MM.1S (cell line): Measurements from ENCODE around the gene ACTBL2.

Source experiments
- DNase-seq: peaks from one replicate; pipeline ENCODE4 v3.0.0-alpha.2; 2015
- H2AFZ ChIP-seq: fragments of 300-600 bp; sonication (generic); 2 replicates; pipeline ENCODE4 v1.6.0; 2016; ENCODE audit warnings: antibody characterized with exemption, low read length
- H3F3A ChIP-seq: fragments of 300-600 bp; sonication (generic); 2 replicates; pipeline ENCODE4 v1.6.1; 2016; ENCODE audit warnings: mild to moderate bottlenecking, antibody characterized with exemption, low read length, moderate library complexity, mixed read lengths; ENCODE audit not compliant: insufficient read depth
- H3K27ac ChIP-seq: fragments of 300-600 bp; sonication (generic); 2 replicates; pipeline ENCODE4 v1.5.1; 2016; ENCODE audit warnings: mild to moderate bottlenecking, low read length
- H3K27me3 ChIP-seq: fragments of 300-600 bp; sonication (generic); replicated peaks from 2 replicates; pipeline ENCODE4 v1.6.0; 2016; ENCODE audit warnings: low read length; ENCODE audit not compliant: insufficient read depth
- H3K36me3 ChIP-seq: fragments of 300-600 bp; sonication (generic); replicated peaks from 2 replicates; pipeline ENCODE4 v1.6.1; 2016; ENCODE audit warnings: mild to moderate bottlenecking, low read length, mixed read lengths; ENCODE audit not compliant: insufficient read depth
- H3K4me1 ChIP-seq: fragments of 300-600 bp; sonication (generic); 2 replicates; pipeline ENCODE4 v1.6.1; 2016; ENCODE audit warnings: low read length, mixed read lengths
- H3K4me2 ChIP-seq: fragments of 300-600 bp; sonication (generic); 2 replicates; pipeline ENCODE4 v1.6.0; 2016; ENCODE audit warnings: low read depth, low read length
- H3K4me3 ChIP-seq: fragments of 300-600 bp; sonication (generic); 2 replicates; pipeline ENCODE4 v1.5.1; 2016; ENCODE audit warnings: low read length, mixed read lengths
- H3K79me2 ChIP-seq: fragments of 300-600 bp; sonication (generic); 2 replicates; pipeline ENCODE4 v1.6.1; 2016; ENCODE audit warnings: mixed run types, low read length, mixed read lengths
- H3K9ac ChIP-seq: fragments of 300-600 bp; sonication (generic); 2 replicates; pipeline ENCODE4 v1.6.1; 2016; ENCODE audit warnings: low read length, mixed read lengths
- H3K9me2 ChIP-seq: fragments of 300-600 bp; sonication (generic); replicated peaks from 2 replicates; pipeline ENCODE4 v1.6.1; 2016; ENCODE audit warnings: mild to moderate bottlenecking, low read length, mixed read lengths; ENCODE audit not compliant: insufficient read depth
- H3K9me3 ChIP-seq: fragments of 300-600 bp; sonication (generic); replicated peaks from 2 replicates; pipeline ENCODE4 v1.6.1; 2016; ENCODE audit warnings: mild to moderate bottlenecking, low read length, mixed read lengths; ENCODE audit not compliant: insufficient read depth
- H4K20me1 ChIP-seq: fragments of 300-600 bp; sonication (generic); 2 replicates; pipeline ENCODE4 v1.6.1; 2016; ENCODE audit warnings: mild to moderate bottlenecking, low read length, moderate library complexity, mixed read lengths; ENCODE audit not compliant: insufficient read depth
- CTCF ChIP-seq: fragments of 300-600 bp; sonication (generic); IDR thresholded peaks from 2 replicates; pipeline ENCODE4 v1.5.1; 2016; ENCODE audit warnings: antibody characterized with exemption, low read length, mixed read lengths
- EZH2 ChIP-seq: fragments of 300-600 bp; sonication (generic); optimal IDR thresholded peaks from 2 replicates; pipeline ENCODE3; 2017; ENCODE audit warnings: low read depth, mild to moderate bottlenecking, antibody characterized with exemption, low read length, mixed read lengths
- EZH2phosphoT487 ChIP-seq: fragments of 300-600 bp; sonication (generic); IDR thresholded peaks from 2 replicates; pipeline ENCODE4 v1.6.1; 2018; ENCODE audit warnings: antibody characterized with exemption, low read length

ACTBL2 gene

GRCh38 chr5:57456531-57457135, 26.0 kb downstream of the ACTBL2 start:
- H2AFZ ChIP-seq, result no peak overlapping the region
- no peaks in the 10 kb centered on the region for H3K27me3 ChIP-seq
- H3K27ac ChIP-seq, result no peak overlapping the region
- no peaks in the 10 kb centered on the region for H4K20me1 ChIP-seq
- no peaks in the 10 kb centered on the region for H3K79me2 ChIP-seq
- no peak overlapping the region for H3K4me3 ChIP-seq
- H3F3A ChIP-seq, result no peaks in the 10 kb centered on the region
- no peak overlapping the region for H3K4me2 ChIP-seq
- H3K9ac ChIP-seq, result no peak overlapping the region
- H3K9me2 ChIP-seq, result no peaks in the 10 kb centered on the region
- H3K4me1 ChIP-seq, result no peaks in the 10 kb centered on the region
- H3K9me3 ChIP-seq, result no peaks in the 10 kb centered on the region
- DNase-seq, result no peak
- no peaks in the 10 kb centered on the region for H3K36me3 ChIP-seq
- no peak for TF ChIP-seq CTCF

GRCh38 chr5:57455511-57456455, 26.8 kb downstream of the ACTBL2 start:
- H2AFZ ChIP-seq, result no peak overlapping the region
- DNase-seq, result no peak

GRCh38 chr5:57454896-57455295, 27.7 kb downstream of the ACTBL2 start:
- H3K36me3 ChIP-seq, result no peaks in the 10 kb centered on the region
- H3F3A ChIP-seq, result no peaks in the 10 kb centered on the region
- no peaks in the 10 kb centered on the region for H3K4me1 ChIP-seq
- no peak overlapping the region for H3K27ac ChIP-seq
- H3K9me3 ChIP-seq, result no peaks in the 10 kb centered on the region
- no peak overlapping the region for H3K4me3 ChIP-seq
- no peak overlapping the region for H3K4me2 ChIP-seq
- H2AFZ ChIP-seq, result no peak overlapping the region
- DNase-seq, result no peak
- no peaks in the 10 kb centered on the region for H3K9me2 ChIP-seq
- TF ChIP-seq CTCF, result no peak
- TF ChIP-seq EZH2phosphoT487, result no peak
- no peak for TF ChIP-seq EZH2
- no peak overlapping the region for H3K9ac ChIP-seq
- H3K27me3 ChIP-seq, result no peaks in the 10 kb centered on the region
- no peaks in the 10 kb centered on the region for H4K20me1 ChIP-seq
- H3K79me2 ChIP-seq, result no peaks in the 10 kb centered on the region

More at GRCh38 chr5:57455511-57456455, 26.8 kb downstream of the ACTBL2 start:
- Histone ChIP-seq H3K9ac (no peak overlapping the region), H4K20me1 (no peaks in the 10 kb centered on the region), H3F3A (no peaks in the 10 kb centered on the region), H3K79me2 (no peaks in the 10 kb centered on the region), H3K27ac (no peak overlapping the region), H3K9me2 (no peaks in the 10 kb centered on the region), H3K4me3 (no peak overlapping the region), H3K4me1 (no peaks in the 10 kb centered on the region), H3K36me3 (no peaks in the 10 kb centered on the region), H3K27me3 (no peaks in the 10 kb centered on the region), H3K9me3 (no peaks in the 10 kb centered on the region), H3K4me2 (no peak overlapping the region)
- no peak for TF ChIP-seq CTCF
- TF ChIP-seq EZH2, result no peak
- no peak for TF ChIP-seq EZH2phosphoT487
